Kidney epithelial cell (primary cell): Measurements from ENCODE around the gene GRIA2. TPM values are rescaled to one million over a fixed set of nuclear protein-coding genes. Genes with fewer than 3 reads are reported as not detected.

Experiments used
- DNase-seq: peaks from one replicate; pipeline ENCODE4 v3.0.0-alpha.2; 2010; ENCODE audit warnings: low read depth
- H3K27me3 ChIP-seq: 2 replicates; pipeline ENCODE4 v1.6.0; 2011; ENCODE audit warnings: low read length; ENCODE audit not compliant: control insufficient read depth, insufficient read depth
- H3K36me3 ChIP-seq: 2 replicates; pipeline ENCODE4 v1.5.1; 2011; ENCODE audit warnings: low read length; ENCODE audit not compliant: control insufficient read depth, insufficient read depth
- H3K4me3 ChIP-seq: 2 replicates; pipeline ENCODE4 v1.5.1; 2011; ENCODE audit warnings: low read depth, mild to moderate bottlenecking, control low read depth, low read length
- total RNA-seq: library from RNA; depleted of rRNA; stranded (reverse); fragments of >200 nt; gene quantifications from 2 replicates; pipeline ENCODE4 v1.2.3, GENCODE V29; 2015
- TF ChIP-seq, protein P1 (sequence below): IDR thresholded peaks from 2 replicates; pipeline ENCODE4 v1.5.1; 2011; ENCODE audit warnings: mild to moderate bottlenecking, moderate library complexity, low read length, control low read depth, inconsistent platforms; ENCODE audit not compliant: insufficient read depth, poor library complexity, severe bottlenecking

Gene GRIA2
- total RNA-seq, 1 donor from 2014 or later, result not detected

DNA sequence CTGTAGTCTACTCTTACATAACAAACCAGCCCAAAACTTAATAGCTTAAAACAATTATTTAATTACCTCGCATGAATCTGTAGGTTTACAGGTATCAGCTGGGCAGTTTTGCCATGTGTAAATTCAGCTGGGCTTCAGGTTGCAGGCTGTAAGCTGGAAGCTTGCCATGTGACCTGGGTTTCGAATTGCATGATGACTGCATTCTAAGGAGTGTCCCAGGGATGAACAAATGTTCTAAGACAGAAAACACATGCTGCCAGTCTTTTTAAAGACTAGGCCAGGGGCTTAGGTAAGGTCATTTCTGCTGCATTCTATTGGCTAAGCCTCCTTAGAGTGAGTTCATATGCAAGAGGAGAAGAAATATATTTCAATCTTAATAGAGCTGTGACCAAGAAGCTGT, 44.8 kb downstream of the GRIA2 start:
- no peaks in the 10 kb centered on the region for H3K36me3 ChIP-seq
- no peak for DNase-seq
- H3K4me3 ChIP-seq, result no peak overlapping the region
- TF ChIP-seq, protein P1, sequence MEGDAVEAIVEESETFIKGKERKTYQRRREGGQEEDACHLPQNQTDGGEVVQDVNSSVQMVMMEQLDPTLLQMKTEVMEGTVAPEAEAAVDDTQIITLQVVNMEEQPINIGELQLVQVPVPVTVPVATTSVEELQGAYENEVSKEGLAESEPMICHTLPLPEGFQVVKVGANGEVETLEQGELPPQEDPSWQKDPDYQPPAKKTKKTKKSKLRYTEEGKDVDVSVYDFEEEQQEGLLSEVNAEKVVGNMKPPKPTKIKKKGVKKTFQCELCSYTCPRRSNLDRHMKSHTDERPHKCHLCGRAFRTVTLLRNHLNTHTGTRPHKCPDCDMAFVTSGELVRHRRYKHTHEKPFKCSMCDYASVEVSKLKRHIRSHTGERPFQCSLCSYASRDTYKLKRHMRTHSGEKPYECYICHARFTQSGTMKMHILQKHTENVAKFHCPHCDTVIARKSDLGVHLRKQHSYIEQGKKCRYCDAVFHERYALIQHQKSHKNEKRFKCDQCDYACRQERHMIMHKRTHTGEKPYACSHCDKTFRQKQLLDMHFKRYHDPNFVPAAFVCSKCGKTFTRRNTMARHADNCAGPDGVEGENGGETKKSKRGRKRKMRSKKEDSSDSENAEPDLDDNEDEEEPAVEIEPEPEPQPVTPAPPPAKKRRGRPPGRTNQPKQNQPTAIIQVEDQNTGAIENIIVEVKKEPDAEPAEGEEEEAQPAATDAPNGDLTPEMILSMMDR, result no peak
- H3K27me3 ChIP-seq, result no peaks in the 10 kb centered on the region

- H3K27me3 ChIP-seq, result no peaks in the 10 kb centered on the region
- no peak overlapping the region for H3K4me3 ChIP-seq
- TF ChIP-seq, protein P1, result no peak
- DNase-seq, result no peak
- H3K36me3 ChIP-seq, result no peaks in the 10 kb centered on the region
Measured at GRCh38 chr4:157270108-157270507, 49.6 kb downstream of the GRIA2 start.

GRCh38 chr4:157270552-157270951, 50.0 kb downstream of the GRIA2 start:
- Histone ChIP-seq H3K36me3 (no peaks in the 10 kb centered on the region), H3K4me3 (no peak overlapping the region), H3K27me3 (no peaks in the 10 kb centered on the region)
- no peak for DNase-seq
- TF ChIP-seq, protein P1, result no peak

- peak; percentile 44 for DNase-seq
- Histone ChIP-seq H3K4me3 (no peak overlapping the region), H3K27me3 (no peaks in the 10 kb centered on the region), H3K36me3 (no peaks in the 10 kb centered on the region)
- TF ChIP-seq, protein P1, result no peak
Measured at GRCh38 chr4:157271166-157271869, 50.8 kb downstream of the GRIA2 start.

- DNase-seq, result no peak
- Histone ChIP-seq H3K4me3 (no peak overlapping the region), H3K27me3 (no peaks in the 10 kb centered on the region), H3K36me3 (no peaks in the 10 kb centered on the region)
- TF ChIP-seq, protein P1, result no peak
Measured at GRCh38 chr4:157280673-157281072, 60.1 kb downstream of the GRIA2 start.

- no peak for DNase-seq
- TF ChIP-seq, protein P1, result no peak
- Histone ChIP-seq H3K27me3 (no peaks in the 10 kb centered on the region), H3K4me3 (no peak overlapping the region), H3K36me3 (no peaks in the 10 kb centered on the region)
Measured at GRCh38 chr4:157282019-157282418, 61.5 kb downstream of the GRIA2 start.
